Panc1 (cell line): ENCODE measurements around the gene TRABD2B.

Source experiments
- POLR2AphosphoS5 ChIP-seq: IDR thresholded peaks from 2 replicates; pipeline ENCODE4 v1.6.1; 2012; ENCODE audit warnings: mild to moderate bottlenecking, low read depth, low read length, moderate library complexity
- TCF7L2 ChIP-seq: IDR thresholded peaks from 2 replicates; pipeline ENCODE4 v1.6.1; 2011; ENCODE audit warnings: mild to moderate bottlenecking, low read depth, low read length, inconsistent platforms
- TF ChIP-seq, protein P1 (sequence below), 2 experiments: IDR thresholded peaks; 2 replicates each; pipeline ENCODE4 v1.6.1; 2011 to 2012; ENCODE audit warnings: low read depth in 2 of 2, control low read depth in 1 of 2, low read length in 1 of 2, mild to moderate bottlenecking in 1 of 2, moderate library complexity in 1 of 2; ENCODE audit not compliant: insufficient read depth in 1 of 2
- TF ChIP-seq, protein P2 (sequence below): fragments of 450-650 bp; IDR thresholded peaks from 2 replicates; pipeline ENCODE4 v1.5.1; 2017; ENCODE audit warnings: mild to moderate bottlenecking

DNA sequence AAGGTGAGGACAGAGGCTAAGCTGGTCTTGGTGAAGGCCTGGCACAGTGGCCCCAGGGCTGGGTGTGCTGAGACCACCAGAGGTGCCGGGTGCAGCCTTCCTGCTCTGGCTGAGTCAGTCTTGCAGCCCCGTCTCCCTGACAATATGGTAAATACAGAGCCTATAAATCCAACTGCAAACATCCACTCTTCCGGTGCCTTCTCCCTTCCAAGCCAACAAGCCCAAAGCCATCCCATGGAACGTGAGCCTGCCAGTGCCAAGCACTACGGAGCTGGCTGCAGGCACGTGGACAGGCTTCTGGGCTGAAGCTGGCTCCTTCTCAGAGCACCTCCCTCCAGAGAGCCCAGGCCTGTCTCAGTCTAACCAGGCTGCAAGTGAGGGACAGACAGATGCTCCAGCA, 70.0 kb downstream of the TRABD2B start:
- TF ChIP-seq, protein P1, sequence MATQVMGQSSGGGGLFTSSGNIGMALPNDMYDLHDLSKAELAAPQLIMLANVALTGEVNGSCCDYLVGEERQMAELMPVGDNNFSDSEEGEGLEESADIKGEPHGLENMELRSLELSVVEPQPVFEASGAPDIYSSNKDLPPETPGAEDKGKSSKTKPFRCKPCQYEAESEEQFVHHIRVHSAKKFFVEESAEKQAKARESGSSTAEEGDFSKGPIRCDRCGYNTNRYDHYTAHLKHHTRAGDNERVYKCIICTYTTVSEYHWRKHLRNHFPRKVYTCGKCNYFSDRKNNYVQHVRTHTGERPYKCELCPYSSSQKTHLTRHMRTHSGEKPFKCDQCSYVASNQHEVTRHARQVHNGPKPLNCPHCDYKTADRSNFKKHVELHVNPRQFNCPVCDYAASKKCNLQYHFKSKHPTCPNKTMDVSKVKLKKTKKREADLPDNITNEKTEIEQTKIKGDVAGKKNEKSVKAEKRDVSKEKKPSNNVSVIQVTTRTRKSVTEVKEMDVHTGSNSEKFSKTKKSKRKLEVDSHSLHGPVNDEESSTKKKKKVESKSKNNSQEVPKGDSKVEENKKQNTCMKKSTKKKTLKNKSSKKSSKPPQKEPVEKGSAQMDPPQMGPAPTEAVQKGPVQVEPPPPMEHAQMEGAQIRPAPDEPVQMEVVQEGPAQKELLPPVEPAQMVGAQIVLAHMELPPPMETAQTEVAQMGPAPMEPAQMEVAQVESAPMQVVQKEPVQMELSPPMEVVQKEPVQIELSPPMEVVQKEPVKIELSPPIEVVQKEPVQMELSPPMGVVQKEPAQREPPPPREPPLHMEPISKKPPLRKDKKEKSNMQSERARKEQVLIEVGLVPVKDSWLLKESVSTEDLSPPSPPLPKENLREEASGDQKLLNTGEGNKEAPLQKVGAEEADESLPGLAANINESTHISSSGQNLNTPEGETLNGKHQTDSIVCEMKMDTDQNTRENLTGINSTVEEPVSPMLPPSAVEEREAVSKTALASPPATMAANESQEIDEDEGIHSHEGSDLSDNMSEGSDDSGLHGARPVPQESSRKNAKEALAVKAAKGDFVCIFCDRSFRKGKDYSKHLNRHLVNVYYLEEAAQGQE (IDR thresholded peaks at IDR 0.05; ENCODE audit: insufficient read depth in 1 of 2, low read depth in 2 of 2, low read length in 1 of 2) = no peak
- TF ChIP-seq, protein P2, sequence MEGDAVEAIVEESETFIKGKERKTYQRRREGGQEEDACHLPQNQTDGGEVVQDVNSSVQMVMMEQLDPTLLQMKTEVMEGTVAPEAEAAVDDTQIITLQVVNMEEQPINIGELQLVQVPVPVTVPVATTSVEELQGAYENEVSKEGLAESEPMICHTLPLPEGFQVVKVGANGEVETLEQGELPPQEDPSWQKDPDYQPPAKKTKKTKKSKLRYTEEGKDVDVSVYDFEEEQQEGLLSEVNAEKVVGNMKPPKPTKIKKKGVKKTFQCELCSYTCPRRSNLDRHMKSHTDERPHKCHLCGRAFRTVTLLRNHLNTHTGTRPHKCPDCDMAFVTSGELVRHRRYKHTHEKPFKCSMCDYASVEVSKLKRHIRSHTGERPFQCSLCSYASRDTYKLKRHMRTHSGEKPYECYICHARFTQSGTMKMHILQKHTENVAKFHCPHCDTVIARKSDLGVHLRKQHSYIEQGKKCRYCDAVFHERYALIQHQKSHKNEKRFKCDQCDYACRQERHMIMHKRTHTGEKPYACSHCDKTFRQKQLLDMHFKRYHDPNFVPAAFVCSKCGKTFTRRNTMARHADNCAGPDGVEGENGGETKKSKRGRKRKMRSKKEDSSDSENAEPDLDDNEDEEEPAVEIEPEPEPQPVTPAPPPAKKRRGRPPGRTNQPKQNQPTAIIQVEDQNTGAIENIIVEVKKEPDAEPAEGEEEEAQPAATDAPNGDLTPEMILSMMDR = no peak
- TF ChIP-seq TCF7L2 (no peak), POLR2AphosphoS5 (no peak)
